SHP77 treated with DMSO at 0.1 percent for 48 hours (cell line): ENCODE measurements around the gene CAVIN1.
"Not testable (repeated sequence)": the region's sequence is repeated elsewhere in the genome, so short reads cannot be mapped to it uniquely, and the experiment has no call there.

Experiments used
- DNase-seq: peaks from one replicate; lab custom pipeline; 2025; lab: John Stamatoyannopoulos, UW

The CAVIN1 gene

DNA sequence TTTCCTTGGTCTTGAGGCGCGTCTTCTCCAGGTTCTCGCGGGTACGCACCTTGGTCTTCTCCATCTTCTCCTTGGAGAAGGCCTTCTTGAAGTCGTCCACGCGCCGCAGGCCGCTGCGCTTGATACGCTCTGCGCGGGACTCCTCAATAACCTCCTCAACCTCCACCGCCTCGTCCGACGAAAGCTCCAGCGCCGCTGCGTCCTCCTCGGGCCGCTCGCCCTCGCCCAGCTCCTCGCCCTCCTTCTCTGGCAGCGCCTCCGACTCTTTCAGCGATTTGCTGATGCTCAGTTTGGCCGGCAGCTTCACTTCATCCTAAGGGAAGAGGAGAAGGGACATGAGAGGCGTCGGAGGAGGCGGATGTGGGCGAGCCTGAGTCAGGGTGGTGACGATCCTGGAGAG lies 18.0 kb downstream of the CAVIN1 start:
- no peak for DNase-seq

- DNase-seq = no peak
These were observed 18.6 kb downstream of the CAVIN1 start for GRCh38 chr17:42404326-42405055.

DNA sequence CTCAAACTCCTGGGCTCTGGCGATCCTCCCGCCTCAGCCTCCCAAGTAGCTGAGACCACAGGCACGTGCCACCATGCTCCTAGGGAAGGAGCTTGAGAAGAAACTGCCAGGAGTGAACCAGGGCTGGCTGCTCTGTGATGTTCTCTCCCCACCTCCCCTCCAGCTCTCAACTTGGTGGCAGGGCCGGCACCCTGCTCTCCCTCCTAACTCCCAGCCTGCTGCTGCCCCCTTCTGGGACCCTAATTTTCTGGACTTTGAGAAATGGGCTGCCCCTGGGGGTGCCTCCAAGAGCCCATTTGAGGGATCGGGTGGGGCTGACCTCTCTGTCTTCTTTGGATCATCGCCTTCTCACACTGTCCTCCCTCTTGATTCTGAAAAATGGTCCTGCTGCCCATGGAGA lies 19.9 kb downstream of the CAVIN1 start:
- no peak for DNase-seq

DNA sequence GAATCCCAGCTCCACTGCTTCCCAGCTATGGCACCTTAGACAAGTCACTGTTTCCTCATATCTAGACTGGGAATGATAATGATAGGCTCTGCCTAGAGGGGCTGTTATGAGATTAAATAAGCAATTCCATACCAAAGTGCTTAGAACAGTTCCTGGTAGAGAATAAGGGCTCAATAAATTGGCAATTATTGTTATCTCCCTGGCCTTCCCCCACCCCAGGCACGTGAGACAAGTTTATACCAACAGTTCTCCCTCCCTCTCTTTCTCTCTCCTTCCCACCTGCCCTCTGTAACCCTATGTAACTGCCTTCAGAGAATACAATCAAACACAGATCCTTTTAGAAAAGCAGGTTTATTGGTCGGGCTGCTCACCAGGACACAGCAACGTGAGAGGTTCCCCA lies 20.9 kb downstream of the CAVIN1 start:
- DNase-seq = no peak

GRCh38 chr17:42400844-42401375 lies 22.1 kb downstream of the CAVIN1 start:
- not testable (repeated sequence) for DNase-seq

GRCh38 chr17:42399948-42400843 lies 22.9 kb downstream of the CAVIN1 start:
- DNase-seq = no peak

DNA sequence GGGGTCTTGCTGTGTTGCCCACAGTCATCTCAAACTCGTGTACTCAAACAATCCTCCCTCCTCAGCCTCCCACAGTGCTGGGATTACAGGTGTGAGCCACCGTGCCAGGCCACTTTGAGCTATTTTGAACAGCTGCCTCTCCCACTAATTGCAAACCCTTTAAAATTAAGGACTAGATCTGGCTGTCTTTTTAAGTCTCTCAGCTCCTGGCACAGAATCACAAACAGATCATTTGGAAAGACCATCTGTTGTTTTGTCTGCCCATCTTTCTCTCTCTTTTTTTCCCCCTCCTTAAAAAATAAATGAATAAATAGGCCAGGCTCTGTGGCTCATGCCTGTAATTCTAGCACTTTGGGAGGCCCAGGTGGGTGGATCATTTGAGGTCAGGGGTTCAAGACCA lies 23.9 kb downstream of the CAVIN1 start:
- no peak for DNase-seq

- not testable (repeated sequence) for DNase-seq
These were observed 27.5 kb downstream of the CAVIN1 start for GRCh38 chr17:42395601-42396000.

DNA sequence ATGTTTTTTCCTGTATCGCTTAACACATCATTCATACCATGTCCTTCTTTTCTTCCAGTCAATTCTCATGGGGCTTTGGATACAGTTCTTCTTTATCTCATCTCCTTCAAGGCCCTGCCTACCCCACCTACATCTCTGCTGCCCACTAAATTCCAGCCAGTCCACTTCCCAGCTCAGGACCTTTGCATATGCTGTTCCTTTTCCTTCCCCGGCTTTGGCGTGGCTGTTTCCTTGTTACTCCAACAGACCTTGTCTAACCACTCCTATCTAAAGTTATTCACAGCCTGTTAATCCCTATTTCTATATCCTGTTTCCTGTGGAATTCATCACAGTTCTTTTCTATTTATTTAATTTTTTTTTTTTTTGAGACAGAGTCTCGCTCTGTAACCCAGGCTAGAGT lies 28.2 kb downstream of the CAVIN1 start:
- no peak for DNase-seq

DNA sequence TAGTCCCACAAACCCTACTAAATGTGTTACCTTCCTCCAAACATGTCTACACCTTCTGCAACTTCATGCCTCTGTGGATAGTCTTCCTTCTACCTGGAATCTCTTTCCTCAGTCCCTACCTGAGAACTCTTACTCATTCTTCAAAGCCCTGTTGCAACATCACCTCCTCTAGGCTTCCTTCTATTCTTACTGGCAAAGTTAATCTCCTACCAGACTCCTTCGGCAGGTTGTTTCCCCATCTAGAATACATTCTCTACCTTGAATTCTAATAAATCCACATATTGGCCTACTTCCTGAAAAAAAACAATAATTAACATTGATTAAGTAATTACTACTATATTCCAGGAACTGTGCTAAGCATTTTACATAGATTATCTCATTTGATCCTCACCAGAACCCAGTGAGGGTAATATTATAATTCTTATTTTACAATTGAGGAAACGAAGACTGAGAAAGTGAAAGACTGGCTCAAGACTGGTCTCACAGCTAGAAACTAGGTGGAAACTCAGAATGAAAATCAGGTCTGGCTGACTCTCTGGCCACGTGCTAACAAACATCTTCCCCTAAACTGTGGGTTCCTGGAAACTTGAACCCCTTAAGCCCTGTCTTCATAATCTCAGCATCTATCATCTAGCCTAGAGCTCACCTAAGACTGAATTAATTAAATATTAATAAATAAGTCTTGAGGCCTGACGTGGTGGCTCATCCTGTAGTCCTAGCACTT lies 30.2 kb downstream of the CAVIN1 start:
- no peak for DNase-seq

DNA sequence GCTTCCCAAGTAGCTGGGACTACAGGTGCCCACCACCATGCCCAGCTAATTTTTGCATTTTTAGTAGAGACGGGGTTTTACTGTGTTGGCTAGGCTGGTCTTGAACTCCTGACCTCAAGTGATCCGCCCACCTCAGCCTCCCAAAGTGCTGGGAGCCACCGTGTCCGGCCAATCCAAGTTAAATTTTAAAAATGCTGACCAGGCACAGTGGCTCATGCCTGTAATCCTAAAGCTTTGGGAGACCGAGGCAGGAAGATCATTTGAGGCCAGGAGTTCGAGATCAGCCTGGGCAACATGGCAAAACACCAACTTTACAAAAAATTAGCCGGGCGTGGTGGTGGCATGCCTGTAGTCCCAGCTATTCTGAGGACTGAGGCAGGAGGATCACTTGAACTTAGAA lies 31.6 kb downstream of the CAVIN1 start:
- not testable (repeated sequence) for DNase-seq

DNA sequence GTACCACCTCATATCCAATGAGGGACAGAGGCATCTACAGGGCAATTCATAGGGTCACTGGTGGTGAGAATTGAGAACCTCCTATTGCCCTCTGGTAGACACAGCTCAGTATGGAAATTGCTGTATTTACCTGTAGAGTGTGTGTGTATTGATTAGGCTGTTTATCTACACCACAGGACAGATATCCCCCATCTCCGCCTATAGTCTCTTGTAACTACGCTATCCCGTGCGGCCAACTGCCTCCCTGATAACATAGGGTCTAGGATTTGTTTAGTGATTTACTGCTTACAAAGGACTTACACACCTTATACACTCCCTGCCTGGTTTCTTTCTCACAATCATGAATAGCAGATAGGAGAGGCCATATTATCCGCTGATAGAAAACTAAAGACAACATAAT lies 33.2 kb downstream of the CAVIN1 start:
- no peak for DNase-seq

GRCh38 chr17:42389135-42389417 lies 34.0 kb downstream of the CAVIN1 start:
- no peak for DNase-seq

DNA sequence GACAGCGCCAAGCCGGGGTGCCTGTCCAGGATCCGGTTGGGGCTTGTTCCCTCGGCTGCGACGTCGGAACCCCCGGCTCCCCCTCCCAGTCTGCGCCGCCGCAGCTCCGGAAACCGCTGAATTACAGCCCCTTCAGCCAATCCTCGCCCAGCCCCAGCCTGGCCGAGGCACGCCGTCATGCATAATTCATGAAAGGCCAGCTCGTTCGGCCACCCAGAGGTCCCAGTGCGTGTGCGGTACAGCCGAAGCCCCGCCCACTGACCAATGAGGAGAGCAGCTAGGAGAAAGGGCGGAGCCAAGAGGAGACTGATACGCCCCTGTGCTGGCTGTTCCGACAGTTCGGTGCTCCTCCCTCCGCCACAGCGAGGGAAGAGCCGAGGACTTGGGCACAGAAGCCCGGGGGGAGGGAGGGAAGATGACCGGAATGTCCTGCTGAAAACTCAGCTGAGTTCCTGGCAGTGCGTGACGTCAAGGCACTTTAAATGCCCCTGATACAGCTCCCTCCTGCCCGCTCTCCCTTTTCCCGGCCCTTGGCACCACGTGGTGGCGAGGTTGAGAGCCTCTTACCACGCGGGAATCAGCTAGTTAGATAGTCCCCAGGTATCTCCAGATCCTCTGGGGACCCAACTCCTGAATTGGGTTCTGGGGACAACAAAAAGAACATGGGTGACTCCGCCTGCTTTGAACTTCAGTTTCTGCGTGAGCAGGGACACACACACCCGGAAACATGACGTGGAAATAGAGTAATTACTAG lies 34.5 kb downstream of the CAVIN1 start, which contains the start of gene STAT3:
Gene STAT3, minus strand, starts transcription at position 62 of the 754 bp plus-strand sequence. CDS start 39,926 bp downstream, outside the sequence.
- peak; percentile 98 for DNase-seq

DNA sequence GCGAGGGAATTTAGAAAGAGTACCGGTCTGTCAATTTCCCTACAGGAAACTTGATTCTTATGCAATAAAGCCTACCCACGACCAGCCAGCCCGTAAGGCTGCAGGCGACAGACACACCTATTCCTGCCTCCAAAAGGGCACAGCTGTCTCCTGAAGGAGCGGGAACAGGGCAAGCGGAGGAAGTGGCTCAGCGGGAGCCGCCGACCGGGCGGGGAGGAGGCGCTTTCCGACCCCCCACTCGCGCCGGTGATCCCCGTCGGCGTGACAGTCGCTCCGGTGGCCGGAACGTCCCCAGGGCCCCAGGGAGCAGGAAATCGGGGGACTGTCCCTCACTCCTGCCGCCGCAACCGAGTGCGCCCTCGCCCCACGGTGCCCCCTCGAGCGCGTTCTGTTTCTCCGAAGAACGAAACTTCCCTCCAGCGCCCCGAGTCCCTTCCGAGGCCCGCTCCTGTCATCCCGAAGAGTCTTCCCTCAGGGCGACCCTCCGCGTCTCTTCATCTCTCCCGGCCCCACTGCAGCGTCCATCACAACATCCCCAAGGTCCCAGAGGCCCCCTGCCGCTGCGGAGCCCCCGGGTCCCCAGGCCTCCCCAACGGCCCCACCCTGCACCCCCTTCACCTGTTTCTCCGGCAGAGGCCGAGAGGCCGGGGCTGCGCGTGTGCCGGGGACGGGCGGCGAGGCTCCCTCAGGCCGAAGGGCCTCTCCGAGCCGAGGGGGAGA lies 35.2 kb downstream of the CAVIN1 start:
- DNase-seq = peak; percentile 28

DNA sequence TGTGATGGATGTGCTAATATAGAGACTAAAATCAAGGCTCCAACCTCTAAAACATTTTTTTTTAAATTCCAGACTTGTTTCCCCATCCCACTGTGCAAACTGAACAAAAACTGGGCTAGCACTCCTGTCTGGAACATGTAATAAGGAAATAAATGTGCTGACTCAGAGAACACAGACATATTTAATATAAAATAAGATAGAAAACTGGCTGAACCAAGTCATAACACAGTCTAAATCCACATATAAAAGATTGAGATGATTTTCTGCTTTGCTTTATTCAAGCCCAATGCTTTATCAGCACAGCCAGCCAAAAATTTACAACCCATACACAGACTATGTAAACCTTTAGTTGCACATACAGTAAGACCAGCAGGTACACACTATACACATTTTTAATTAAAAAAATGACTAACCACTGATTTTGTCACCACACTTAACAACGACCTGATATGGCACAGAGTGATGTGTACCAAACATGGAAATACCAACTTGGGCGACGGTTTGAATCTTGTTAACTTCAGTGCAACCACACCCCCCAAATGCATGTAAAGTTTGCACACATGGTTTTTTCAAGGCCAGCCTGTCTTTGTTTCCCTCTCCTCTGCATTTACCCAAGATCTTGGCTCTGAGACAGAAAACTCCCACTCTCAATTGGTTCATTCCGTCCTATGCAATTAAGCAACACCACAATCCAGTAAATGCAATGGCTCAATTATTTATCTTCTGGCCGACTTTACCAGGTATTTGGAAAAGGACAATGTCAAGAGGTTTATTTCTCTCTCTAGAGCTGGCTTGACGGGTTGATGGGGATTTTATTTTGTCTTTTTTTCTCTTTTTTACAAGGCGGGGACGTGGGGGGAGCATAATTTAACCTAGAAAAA lies 36.0 kb downstream of the CAVIN1 start:
- DNase-seq = no peak

- DNase-seq = no peak
These were observed 41.2 kb downstream of the CAVIN1 start for GRCh38 chr17:42381898-42382297.

GRCh38 chr17:42380935-42381334 lies 42.1 kb downstream of the CAVIN1 start:
- DNase-seq = no peak

DNA sequence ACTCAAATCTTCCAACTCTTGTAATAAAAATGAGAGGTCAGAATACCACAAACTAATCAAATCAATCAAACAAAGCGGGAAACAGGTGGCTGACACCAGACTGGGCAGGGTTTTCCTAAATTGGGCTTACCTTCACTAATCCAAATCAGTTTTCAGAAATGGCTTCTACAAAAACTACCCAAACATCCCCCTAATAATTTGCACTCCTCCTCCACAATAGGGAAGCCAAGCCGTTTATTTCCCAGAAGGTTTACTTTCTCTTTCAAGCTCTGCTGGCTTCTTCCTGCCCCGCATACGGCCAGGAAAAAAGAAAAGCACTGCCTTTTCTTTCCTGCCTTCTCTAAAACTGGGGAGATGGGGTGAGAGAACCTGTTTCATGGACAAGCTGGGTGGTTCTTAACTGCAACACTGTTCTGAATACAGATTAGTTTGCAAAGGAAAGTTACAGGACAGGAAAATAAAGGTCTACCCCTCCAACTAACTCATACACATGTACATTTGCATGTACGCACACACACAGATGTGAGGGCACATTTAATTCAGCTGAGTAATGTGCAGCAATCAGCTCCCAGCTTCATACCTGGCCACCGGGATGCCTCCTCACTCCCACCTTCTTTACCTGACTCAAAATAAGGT lies 44.0 kb downstream of the CAVIN1 start:
- no peak for DNase-seq
